Lung microvascular endothelial cell (primary cell): ENCODE data around the gene CDRT4. TPM values are rescaled to one million over a fixed set of nuclear protein-coding genes. Genes with fewer than 3 reads are reported as not detected.

Experiments
- DNase-seq, 2 donors: peaks; one replicate each; pipeline versions ENCODE4 v3.0.0 to v3.0.0-alpha.2; 2010; ENCODE audit warnings: low read depth in 2 of 2
- total RNA-seq: library from RNA; depleted of rRNA; stranded (reverse); fragments of >200 nt; gene quantifications from 2 replicates; pipeline ENCODE4 v1.2.1, GENCODE V29; 2014

CDRT4 gene
- total RNA-seq, 1 donor from 2014 or later, result 2.0 TPM

GRCh38 chr17:15397620-15398019 lies 69.8 kb downstream of the CDRT4 start:
- no peak for DNase-seq

GRCh38 chr17:15395091-15395490 lies 72.3 kb downstream of the CDRT4 start:
- DNase-seq, result no peak

- DNase-seq, result no peak
Measured at GRCh38 chr17:15393414-15393813, 74.0 kb downstream of the CDRT4 start.

GRCh38 chr17:15392326-15392741 lies 75.1 kb downstream of the CDRT4 start:
- DNase-seq, result peak in 1 of 2 donors; percentile 54

- DNase-seq, result no peak
Measured at GRCh38 chr17:15388356-15389041, 78.9 kb downstream of the CDRT4 start.

GRCh38 chr17:15386083-15386482 lies 81.3 kb downstream of the CDRT4 start:
- DNase-seq, result no peak

Other genes starting within 250 kb of the CDRT4 start
- 18.7 and 22.2 TPM in 2 replicates for gene PMP22, start 202.3 kb downstream of the CDRT4 start, total RNA-seq
- gene TEKT3, start 126.0 kb downstream of the CDRT4 start, total RNA-seq, result not detected in 2 replicates
- 13.3 and 19.4 TPM in 2 replicates for gene TVP23C, start 95.9 kb upstream of the CDRT4 start, total RNA-seq
- gene FBXW10B, start 152.1 kb upstream of the CDRT4 start, total RNA-seq, result 0.20 and 0.22 TPM in 2 replicates
- gene TRIM16, start 216.7 kb upstream of the CDRT4 start, total RNA-seq, result 40.9 and 42.5 TPM in 2 replicates
- 25.3 and 31.3 TPM in 2 replicates for gene ZNF286A, start 232.1 kb upstream of the CDRT4 start, total RNA-seq